Activated CD8-positive, alpha-beta memory T cell treated with anti-CD3 and anti-CD28 coated beads, Interleukin-2, amount 10 ng/mL, durations not matched to agents 7 days and 5 days (primary cell): ENCODE data around the gene PRDM1. TPM values are rescaled to one million over a fixed set of nuclear protein-coding genes. Genes with fewer than 3 reads are reported as not detected.

Source experiments
- ATAC-seq: fragments of 150-1000 bp; cut with Tn5 transposase; one replicate; pipeline ENCODE4 v1.10.0; 2021; ENCODE audit warnings: moderate library complexity
- CTCF ChIA-PET: fragments of 350-600 bp; sonication (Branson Sonifier 250); formaldehyde crosslinking; loops from one replicate; lab custom pipeline; 2021; ENCODE audit warnings: antibody characterized with exemption; lab: Charles Lee
- DNase-seq: peaks from one replicate; pipeline ENCODE4 v3.0.0-alpha.2; 2020
- H3K27ac Mint-ChIP-seq: one replicate; pipeline ENCODE4 v1.8.0; 2021; ENCODE audit warnings: mild to moderate bottlenecking, mixed read lengths
- H3K27me3 Mint-ChIP-seq: one replicate; pipeline ENCODE4 v1.8.0; 2021; ENCODE audit warnings: mixed read lengths
- H3K36me3 Mint-ChIP-seq: one replicate; pipeline ENCODE4 v1.8.0; 2021; ENCODE audit warnings: mild to moderate bottlenecking, mixed read lengths
- H3K4me1 Mint-ChIP-seq: one replicate; pipeline ENCODE4 v1.8.0; 2021; ENCODE audit warnings: mixed read lengths
- H3K4me3 Mint-ChIP-seq: one replicate; pipeline ENCODE4 v1.8.0; 2021; ENCODE audit warnings: mild to moderate bottlenecking, moderate library complexity, mixed read lengths
- H3K9me3 Mint-ChIP-seq: one replicate; pipeline ENCODE4 v1.8.0; 2022; ENCODE audit warnings: low read depth, mixed read lengths
- total RNA-seq, 2 experiments: library from RNA; stranded (reverse); gene quantifications; one replicate each; pipeline ENCODE4 v1.2.3, GENCODE V29; 2021

The PRDM1 gene
- total RNA-seq, 2 experiments from 2014 or later: 97.1 to 132 TPM

DNA sequence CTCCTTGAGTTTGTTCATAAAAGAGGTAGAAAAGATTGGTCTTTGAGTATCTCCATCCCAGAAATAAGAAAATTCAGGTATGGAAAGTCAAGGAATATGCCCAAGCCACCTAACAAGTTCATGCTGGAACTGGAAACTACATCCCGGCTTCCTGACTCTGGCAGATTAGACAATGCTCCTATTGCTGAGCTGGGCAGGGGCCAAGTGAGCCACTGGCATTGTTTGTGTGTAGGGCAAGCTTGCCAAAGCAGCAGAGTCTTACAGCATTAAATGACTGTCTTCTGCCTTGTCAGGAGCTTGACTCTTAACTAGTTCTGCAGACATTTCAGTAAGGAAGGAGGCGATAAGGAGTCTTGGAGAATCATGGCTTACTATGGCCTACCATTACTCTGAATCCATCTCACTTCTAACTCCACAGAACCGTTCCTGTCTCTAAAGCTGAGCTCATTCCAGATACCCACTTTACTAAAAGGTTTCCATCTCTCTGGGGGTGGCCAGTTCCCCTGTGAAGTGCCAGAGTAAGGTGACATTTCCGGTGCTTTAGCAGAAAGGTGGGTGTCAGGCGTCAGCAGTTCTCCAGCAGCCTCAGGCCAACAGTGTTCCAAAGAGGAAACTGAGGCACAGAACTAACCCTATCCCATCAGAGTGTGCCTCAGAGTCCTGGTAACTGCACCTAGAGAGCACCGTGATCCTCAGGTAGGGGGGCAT, 30.1 kb downstream of the PRDM1 start:
- Mint-ChIP-seq H3K9me3 (no peaks in the 10 kb centered on the region), H3K36me3 (peaks cover 19% of the 10 kb centered on the region), H3K4me1 (peaks cover 86% of the 10 kb centered on the region), H3K27me3 (no peaks in the 10 kb centered on the region), H3K27ac (peak overlapping the region; percentile 96), H3K4me3 (no peak overlapping the region)
- no peak for DNase-seq
- CTCF ChIA-PET: interaction anchor here (0.7 to 3.7 kb wide), 10 partner anchors 11 to 107 kb away, joined by 3 to 23 read pairs (median 4); no protein-coding TSS in a partner anchor
- no peak for ATAC-seq

DNA sequence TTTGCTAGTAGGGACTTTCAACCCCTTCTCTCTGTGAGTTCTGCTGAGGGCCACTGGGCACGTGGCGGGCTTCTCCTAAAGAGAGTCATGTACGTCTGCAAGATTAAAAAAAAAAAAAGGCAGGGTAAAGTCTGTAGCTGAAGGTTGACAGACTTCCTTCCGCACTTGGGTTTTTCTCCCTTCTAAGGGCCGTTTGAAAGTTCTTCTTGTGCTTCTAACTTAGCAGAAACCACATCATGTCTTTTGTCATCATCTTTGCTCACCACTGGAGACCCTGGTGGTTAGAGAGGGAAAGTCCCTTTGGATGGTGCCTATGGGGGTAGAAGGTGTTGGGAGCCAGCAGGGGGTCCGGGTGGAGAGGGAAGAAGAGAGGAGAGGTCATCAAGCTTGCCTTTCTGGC, 31.4 kb downstream of the PRDM1 start:
- H3K4me3 Mint-ChIP-seq: no peak overlapping the region

DNA sequence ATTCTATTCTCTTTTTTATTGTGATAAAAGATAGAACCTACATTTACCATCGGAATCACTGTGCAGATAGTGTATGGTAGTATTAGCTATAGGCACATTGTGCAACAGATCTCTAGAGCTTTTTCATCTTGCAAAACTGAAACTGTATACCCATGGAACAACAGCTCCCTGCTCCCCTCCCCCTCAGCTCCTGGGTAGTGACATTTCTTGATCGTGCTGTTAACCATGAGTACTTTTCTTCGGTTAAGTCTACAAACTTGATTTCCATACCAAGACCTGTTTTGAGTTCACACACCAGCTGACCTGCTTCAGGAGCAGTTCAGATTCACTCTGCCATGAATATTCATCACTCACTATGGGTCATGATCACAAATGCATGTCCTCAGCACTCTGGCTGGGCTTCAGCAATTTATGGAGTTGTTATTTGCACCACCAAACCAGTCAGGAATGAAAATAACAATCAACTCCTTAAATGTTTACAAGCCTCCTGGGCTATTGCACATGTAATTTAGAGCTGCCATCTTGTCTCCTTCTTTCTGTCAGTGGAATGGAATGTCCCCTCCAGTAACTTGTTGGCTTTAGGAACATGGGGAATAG, 32.8 kb downstream of the PRDM1 start:
- Mint-ChIP-seq H3K4me3 (no peak overlapping the region), H3K27me3 (no peaks in the 10 kb centered on the region), H3K36me3 (peaks cover 21% of the 10 kb centered on the region), H3K27ac (no peak overlapping the region), H3K4me1 (peaks cover 76% of the 10 kb centered on the region), H3K9me3 (no peaks in the 10 kb centered on the region)
- no peak for DNase-seq
- ATAC-seq: no peak
- CTCF ChIA-PET: interaction anchor here (0.6 to 3.9 kb wide), 6 partner anchors 10 to 104 kb away, joined by 3 to 30 read pairs (median 6); no protein-coding TSS in a partner anchor

More for the DNA sequence above, 31.4 kb downstream of the PRDM1 start:
- Mint-ChIP-seq H3K9me3 (no peaks in the 10 kb centered on the region), H3K4me1 (peaks cover 82% of the 10 kb centered on the region), H3K27ac (peak overlapping the region; percentile 80), H3K27me3 (no peaks in the 10 kb centered on the region), H3K36me3 (peaks cover 18% of the 10 kb centered on the region)
- DNase-seq (peak; percentile 79), ATAC-seq (peak; percentile 74)
- CTCF ChIA-PET: interaction anchor here (0.6 to 3.9 kb wide), 12 partner anchors 10 to 106 kb away, joined by 3 to 30 read pairs (median 6); no protein-coding TSS in a partner anchor

DNA sequence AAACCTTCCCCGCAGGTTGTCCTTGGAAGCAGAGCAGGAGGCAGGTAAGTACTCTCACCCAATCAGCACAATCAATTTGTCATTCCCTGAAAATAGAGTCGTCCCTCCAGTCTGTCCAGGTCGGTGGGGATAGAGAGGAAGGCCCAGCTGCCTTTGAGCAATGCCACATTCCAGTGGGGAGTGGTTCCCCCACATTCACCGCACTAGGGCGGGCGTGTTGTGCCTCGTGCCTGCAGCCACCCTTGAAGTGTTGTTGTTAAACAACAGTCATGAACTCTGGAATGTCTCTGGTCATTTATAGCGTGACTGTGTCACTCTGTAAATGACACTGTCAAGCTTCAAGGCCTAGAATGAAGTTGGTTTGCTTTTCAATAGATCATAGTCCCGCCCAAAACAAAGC, 33.4 kb downstream of the PRDM1 start:
- peaks cover 72% of the 10 kb centered on the region for H3K4me1 Mint-ChIP-seq
- H3K4me3 Mint-ChIP-seq: no peak overlapping the region
- H3K27ac Mint-ChIP-seq: no peak overlapping the region
- CTCF ChIA-PET: interaction anchor here (1.0 to 3.9 kb wide), 2 partner anchors 10 to 22 kb away, joined by 3 to 30 read pairs; no protein-coding TSS in a partner anchor
- ATAC-seq (no peak), DNase-seq (no peak)
- H3K27me3 Mint-ChIP-seq: no peaks in the 10 kb centered on the region
- H3K36me3 Mint-ChIP-seq: peaks cover 22% of the 10 kb centered on the region
- no peaks in the 10 kb centered on the region for H3K9me3 Mint-ChIP-seq

DNA sequence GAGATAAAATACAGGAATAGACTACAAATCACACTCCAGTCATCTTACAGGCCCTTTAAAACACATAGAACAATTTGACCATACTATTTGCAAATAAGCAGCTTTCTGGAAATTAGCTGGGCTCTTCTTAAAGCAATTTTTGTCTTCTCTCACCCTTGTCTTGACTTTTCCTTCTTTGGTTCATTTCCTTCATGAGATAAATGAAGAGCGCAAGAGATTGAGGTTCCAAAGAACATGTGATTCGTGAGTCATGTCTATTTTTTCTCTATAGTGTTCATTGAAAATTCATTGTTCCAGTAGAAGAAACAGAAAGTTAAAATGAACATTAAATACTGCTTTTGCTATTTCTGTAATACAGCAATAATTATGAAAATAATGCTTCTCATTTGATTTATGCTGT, 33.9 kb downstream of the PRDM1 start:
- Mint-ChIP-seq H3K4me3 (no peak overlapping the region), H3K36me3 (peaks cover 22% of the 10 kb centered on the region), H3K27me3 (no peaks in the 10 kb centered on the region), H3K4me1 (peaks cover 71% of the 10 kb centered on the region), H3K27ac (no peak overlapping the region), H3K9me3 (no peaks in the 10 kb centered on the region)
- CTCF ChIA-PET: interaction anchor here (1.0 to 3.9 kb wide), 2 partner anchors 11 to 21 kb away, joined by 3 to 30 read pairs; no protein-coding TSS in a partner anchor
- ATAC-seq: no peak
- no peak for DNase-seq

DNA sequence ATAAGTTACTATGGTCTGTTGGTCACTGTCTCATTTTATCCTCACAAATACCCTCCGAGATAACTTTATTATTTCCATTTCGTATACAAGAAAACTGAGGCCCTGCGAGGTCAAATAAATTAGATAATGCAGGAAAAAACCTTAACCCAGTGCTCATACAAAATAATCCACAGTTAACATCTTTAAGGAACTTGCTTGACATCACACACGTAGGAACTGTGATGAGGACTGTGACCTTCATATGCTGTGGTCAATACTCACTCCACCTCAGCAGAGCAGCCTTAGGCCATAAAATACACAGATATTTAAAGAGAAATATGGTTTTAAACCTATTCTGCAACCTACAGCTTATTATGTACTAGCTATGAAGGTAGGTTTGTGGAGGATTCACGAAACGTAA, 34.3 kb downstream of the PRDM1 start:
- CTCF ChIA-PET: interaction anchor here (3.9 kb wide), 1 partner anchor 21 kb away, joined by 30 read pairs; no protein-coding TSS in a partner anchor
- no peaks in the 10 kb centered on the region for H3K27me3 Mint-ChIP-seq
- H3K36me3 Mint-ChIP-seq: peaks cover 22% of the 10 kb centered on the region
- ATAC-seq (no peak), DNase-seq (no peak)
- no peak overlapping the region for H3K27ac Mint-ChIP-seq
- H3K4me1 Mint-ChIP-seq: peaks cover 70% of the 10 kb centered on the region
- H3K4me3 Mint-ChIP-seq: no peak overlapping the region
- no peaks in the 10 kb centered on the region for H3K9me3 Mint-ChIP-seq

DNA sequence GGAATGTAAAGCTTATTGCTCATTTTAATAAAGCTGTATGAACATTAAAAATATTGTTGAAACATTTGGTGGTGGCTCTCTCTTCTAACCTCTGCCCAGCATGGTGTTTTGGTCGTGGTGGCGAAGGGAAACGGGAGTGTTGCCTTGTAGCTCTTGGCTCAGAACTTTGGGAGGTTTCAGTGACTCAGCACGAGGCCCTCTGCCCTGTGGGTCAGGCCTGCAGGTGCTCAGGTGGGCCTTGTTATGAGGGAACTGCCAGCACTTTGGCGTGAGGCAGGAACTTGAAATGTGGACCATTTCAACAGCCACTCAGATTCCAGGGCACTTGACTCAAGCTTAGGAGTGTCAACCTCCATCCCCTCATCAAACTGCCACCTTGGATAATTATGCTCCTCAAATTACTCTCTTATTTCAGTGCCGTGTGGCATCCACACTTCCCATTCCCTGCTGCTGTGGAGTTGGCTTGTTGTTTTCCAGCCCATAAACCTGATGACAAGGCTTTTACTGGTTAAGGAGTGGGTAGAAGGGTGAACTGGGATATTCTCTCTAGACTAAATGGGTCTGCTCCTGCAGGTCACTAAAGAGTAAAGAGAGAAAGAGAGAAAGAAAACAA, 36.3 kb downstream of the PRDM1 start:
- peaks cover 24% of the 10 kb centered on the region for H3K36me3 Mint-ChIP-seq
- no peak overlapping the region for H3K4me3 Mint-ChIP-seq
- H3K9me3 Mint-ChIP-seq: no peaks in the 10 kb centered on the region
- CTCF ChIA-PET: no interaction called here
- no peak overlapping the region for H3K27ac Mint-ChIP-seq
- no peak for ATAC-seq
- DNase-seq: no peak
- H3K4me1 Mint-ChIP-seq: peaks cover 63% of the 10 kb centered on the region
- no peaks in the 10 kb centered on the region for H3K27me3 Mint-ChIP-seq

DNA sequence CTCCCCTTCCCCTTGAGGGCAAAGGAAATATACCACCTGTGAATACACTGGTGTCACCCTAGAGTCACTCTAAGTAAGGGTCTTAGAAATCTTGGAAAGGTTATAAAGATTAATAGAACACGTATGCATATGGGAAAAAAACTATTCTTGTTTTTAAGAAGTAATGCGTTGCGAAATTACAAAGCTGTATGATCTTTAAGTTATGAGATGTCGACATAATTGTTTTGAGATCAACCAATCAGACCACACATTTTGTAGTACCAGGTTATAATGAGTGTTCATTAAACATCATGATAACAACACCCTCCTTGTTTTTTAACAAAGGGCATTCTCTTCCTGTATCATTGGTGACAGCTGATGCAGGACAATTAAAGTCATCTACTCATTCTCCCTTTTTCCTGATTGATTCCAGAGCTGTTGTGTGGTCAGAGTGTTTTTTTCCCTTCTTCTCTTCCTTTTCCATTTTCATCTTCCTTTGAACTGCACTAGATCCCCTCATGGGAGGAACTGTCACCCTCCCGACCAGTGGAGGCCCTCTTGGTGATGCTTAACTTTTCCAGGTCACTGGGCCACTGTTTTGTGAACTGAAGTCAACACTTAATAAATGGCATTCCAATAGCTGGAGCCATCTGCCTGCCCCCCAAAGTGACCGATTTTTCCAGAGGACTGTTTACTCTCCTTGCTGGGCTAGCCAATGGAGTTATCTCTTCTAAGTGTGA, 37.0 kb downstream of the PRDM1 start:
- H3K27me3 Mint-ChIP-seq: no peaks in the 10 kb centered on the region
- H3K4me3 Mint-ChIP-seq: no peak overlapping the region
- ATAC-seq: no peak
- H3K4me1 Mint-ChIP-seq: peaks cover 56% of the 10 kb centered on the region
- H3K27ac Mint-ChIP-seq: no peak overlapping the region
- CTCF ChIA-PET: interaction anchor here (1.5 kb wide), 1 partner anchor 37 kb away, joined by 4 read pairs; the partner anchor contains the start of gene PRDM1
- no peak for DNase-seq
- peaks cover 23% of the 10 kb centered on the region for H3K36me3 Mint-ChIP-seq
- H3K9me3 Mint-ChIP-seq: no peaks in the 10 kb centered on the region

DNA sequence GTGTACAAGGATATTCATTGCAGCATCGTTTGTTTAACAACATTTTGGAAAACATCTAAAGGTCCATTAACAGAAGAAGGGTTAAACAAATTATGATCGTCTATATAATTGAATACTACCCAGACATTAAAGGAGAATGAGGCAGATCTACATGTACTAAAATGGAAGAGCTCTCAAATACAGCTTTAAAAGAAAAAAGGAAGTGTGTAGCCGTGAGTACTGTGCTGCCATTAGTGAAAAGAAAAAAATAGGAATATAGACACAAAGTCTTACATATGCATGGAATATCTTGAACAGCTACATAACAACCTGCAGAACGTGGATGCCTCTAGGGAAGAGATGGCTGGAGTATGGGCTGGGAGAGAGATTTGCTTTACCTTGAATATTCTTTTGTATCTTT, 37.9 kb downstream of the PRDM1 start:
- peaks cover 51% of the 10 kb centered on the region for H3K4me1 Mint-ChIP-seq

DNA sequence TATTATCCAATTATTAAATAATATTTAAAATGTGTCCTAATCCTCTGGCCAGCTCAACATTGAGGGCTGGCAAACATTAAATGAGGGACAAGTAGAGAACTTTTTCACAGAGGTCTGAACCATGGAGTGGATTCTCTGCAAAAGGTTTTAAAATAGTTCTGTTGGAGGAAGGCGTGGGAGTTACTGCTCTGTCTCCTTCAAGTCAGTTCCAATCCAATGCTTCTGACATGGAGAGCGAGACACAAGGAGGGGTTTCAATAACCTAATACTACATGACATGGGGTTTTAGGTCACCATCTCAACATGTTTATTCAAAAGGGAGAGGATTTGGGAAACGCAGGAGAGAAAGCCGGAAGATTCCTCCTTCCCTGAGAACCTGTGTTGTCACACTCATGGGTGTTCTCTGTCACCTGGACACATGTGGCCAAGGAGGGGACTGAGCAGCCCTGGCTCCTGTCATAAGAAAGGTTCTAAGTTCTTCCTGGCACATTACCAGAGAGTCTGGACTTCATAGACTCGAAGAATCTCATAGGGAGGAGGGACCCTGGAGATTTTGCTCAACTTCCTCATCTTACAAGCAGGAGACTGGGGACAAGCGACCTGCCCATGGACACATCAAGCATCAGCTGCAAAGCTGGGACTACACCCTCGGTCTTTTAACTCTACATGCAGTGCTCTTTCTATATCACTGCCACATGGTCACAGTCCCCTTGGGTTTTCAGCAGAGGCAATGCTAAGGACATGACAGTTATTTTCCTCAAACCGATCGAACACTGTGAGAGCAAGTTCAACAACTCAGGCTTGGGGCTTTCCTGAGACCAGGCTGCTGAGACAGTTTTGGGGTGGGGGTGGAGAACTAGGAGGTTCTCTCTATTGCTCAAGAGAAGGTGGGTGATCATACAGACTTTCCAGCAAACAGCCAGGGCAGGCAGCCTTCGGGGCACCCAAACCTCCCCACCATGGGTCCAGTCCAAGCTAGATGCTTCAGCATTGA, 38.6 kb downstream of the PRDM1 start:
- Mint-ChIP-seq H3K4me3 (no peak overlapping the region), H3K4me1 (peaks cover 50% of the 10 kb centered on the region), H3K9me3 (no peaks in the 10 kb centered on the region), H3K27me3 (no peaks in the 10 kb centered on the region), H3K27ac (no peak overlapping the region), H3K36me3 (peaks cover 11% of the 10 kb centered on the region)
- ATAC-seq (no peak), DNase-seq (no peak)
- CTCF ChIA-PET: interaction anchor here (0.9 to 4.3 kb wide), 4 partner anchors 8 to 90 kb away, joined by 3 to 23 read pairs (median 7); partner anchors contain the start of gene PRDM1

More for the DNA sequence above, 37.9 kb downstream of the PRDM1 start:
- Mint-ChIP-seq H3K36me3 (peaks cover 18% of the 10 kb centered on the region), H3K27ac (no peak overlapping the region), H3K4me3 (no peak overlapping the region), H3K27me3 (no peaks in the 10 kb centered on the region), H3K9me3 (no peaks in the 10 kb centered on the region)
- CTCF ChIA-PET: interaction anchor here (1.5 kb wide), 1 partner anchor 38 kb away, joined by 4 read pairs; the partner anchor contains the start of gene PRDM1
- no peak for DNase-seq
- no peak for ATAC-seq

DNA sequence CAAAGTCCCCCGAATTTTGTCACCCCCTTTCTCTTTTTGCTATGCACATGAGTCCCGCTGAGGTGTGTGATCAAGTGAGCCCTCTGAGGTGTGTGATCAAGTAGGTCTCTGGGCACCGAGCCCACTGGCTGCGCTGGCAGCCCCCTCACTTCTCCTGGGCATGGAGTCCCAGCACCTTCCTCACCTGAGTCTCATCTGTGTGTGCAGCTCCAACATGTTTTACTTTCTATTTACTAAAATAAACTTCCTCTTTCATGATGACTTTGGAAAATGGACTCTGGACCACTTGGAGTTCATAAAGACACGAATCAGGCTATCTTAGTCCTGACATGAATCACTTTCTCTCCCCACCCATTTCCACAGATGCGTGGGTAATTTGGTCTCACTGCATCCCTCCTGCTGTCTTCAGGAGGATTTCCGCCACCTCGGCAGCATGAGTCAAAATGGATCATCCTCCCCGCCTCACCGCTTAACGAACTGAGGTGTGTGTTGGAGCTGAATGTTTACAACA, 39.8 kb downstream of the PRDM1 start:
- DNase-seq (peak; percentile 89), ATAC-seq (peak; percentile 89)
- no peaks in the 10 kb centered on the region for H3K9me3 Mint-ChIP-seq
- H3K4me1 Mint-ChIP-seq: peaks cover 49% of the 10 kb centered on the region
- peak overlapping the region; percentile 54 for H3K4me3 Mint-ChIP-seq
- CTCF ChIA-PET: interaction anchor here (0.7 to 4.3 kb wide), 11 partner anchors 9 to 107 kb away, joined by 3 to 23 read pairs (median 4); no protein-coding TSS in a partner anchor
- peak overlapping the region; percentile 86 for H3K27ac Mint-ChIP-seq
- H3K36me3 Mint-ChIP-seq: peaks cover 6% of the 10 kb centered on the region
- H3K27me3 Mint-ChIP-seq: no peaks in the 10 kb centered on the region
